Neutrophil (primary cell): ENCODE data around the gene NEU4.

ENCODE experiments used
- H3K27ac ChIP-seq: fragments of 200-600 bp; sonication (generic); 2 replicates; pipeline ENCODE4 v1.5.1; 2016; ENCODE audit warnings: mild to moderate bottlenecking, moderate library complexity
- H3K27me3 ChIP-seq: fragments of 200-600 bp; sonication (generic); 2 replicates; pipeline ENCODE4 v1.6.0; 2016; ENCODE audit warnings: mild to moderate bottlenecking
- H3K36me3 ChIP-seq: fragments of 200-600 bp; sonication (generic); 2 replicates; pipeline ENCODE4 v1.5.1; 2017
- H3K4me1 ChIP-seq, 2 experiments: fragments of 200-600 bp in 1 of 2; sonication (generic) in 1 of 2; 1 replicate in 1 of 2; 2 replicates in 1 of 2; pipeline versions ENCODE4 v1.5.1 to v1.6.1; 2013 to 2016; ENCODE audit warnings: low read depth in 1 of 2, low read length in 1 of 2, mild to moderate bottlenecking in 1 of 2, moderate library complexity in 1 of 2; ENCODE audit not compliant: control insufficient read depth in 1 of 2, insufficient read depth in 1 of 2
- H3K4me3 ChIP-seq, 2 experiments: fragments of 200-600 bp in 1 of 2; sonication (generic) in 1 of 2; 1 replicate in 1 of 2; 2 replicates in 1 of 2; pipeline ENCODE4 v1.5.1; 2013 to 2016; ENCODE audit warnings: low read depth in 1 of 2, low read length in 1 of 2, mild to moderate bottlenecking in 1 of 2, moderate library complexity in 1 of 2
- H3K9me3 ChIP-seq: fragments of 200-600 bp; sonication (generic); 2 replicates; pipeline ENCODE4 v1.5.1; 2016
- TF ChIP-seq, protein P1 (sequence below): fragments of 200-600 bp; sonication (generic); IDR thresholded peaks from 2 replicates; pipeline ENCODE4 v1.5.1; 2016; ENCODE audit warnings: antibody characterized with exemption

NEU4 gene

DNA sequence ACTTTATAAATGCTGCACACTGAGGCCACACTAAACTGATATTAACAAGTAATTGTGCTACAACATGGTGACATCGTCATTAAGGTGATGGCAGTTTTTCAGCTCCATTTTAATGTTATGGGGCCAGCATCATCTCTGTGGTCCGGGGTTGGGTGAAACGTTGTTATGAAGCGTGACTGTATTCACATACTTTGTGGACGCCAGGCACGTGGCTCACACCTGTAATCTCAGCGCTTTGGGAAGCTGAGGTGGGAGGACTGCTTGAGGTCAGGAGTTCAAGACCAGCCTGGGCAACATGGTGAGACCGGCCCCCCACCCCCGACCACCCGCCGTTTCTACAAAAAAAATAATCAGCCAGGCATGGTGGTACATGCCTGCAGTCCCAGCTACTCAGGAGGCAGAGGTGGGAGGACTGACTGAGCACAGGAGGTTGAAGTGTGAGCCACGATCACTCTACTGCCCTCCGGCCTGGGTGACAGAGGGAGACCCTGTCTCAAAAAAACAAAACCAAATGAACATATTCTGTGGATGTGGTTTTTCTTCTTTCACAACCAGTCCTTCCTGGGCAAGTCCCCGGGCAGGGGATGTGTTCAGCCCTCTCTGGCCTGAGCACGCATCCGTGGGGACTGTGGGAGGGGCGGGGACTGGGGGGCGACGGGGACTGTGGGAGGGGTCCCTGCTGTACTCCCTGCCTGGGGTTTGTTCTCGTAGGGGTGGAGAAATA lies 45.3 kb upstream of the NEU4 start:
- TF ChIP-seq, protein P1, sequence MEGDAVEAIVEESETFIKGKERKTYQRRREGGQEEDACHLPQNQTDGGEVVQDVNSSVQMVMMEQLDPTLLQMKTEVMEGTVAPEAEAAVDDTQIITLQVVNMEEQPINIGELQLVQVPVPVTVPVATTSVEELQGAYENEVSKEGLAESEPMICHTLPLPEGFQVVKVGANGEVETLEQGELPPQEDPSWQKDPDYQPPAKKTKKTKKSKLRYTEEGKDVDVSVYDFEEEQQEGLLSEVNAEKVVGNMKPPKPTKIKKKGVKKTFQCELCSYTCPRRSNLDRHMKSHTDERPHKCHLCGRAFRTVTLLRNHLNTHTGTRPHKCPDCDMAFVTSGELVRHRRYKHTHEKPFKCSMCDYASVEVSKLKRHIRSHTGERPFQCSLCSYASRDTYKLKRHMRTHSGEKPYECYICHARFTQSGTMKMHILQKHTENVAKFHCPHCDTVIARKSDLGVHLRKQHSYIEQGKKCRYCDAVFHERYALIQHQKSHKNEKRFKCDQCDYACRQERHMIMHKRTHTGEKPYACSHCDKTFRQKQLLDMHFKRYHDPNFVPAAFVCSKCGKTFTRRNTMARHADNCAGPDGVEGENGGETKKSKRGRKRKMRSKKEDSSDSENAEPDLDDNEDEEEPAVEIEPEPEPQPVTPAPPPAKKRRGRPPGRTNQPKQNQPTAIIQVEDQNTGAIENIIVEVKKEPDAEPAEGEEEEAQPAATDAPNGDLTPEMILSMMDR, result no peak
- Histone ChIP-seq H3K36me3 (peaks cover 12% of the 10 kb centered on the region), H3K27ac (peak overlapping the region; percentile 57), H3K27me3 (no peaks in the 10 kb centered on the region), H3K4me3 (peak overlapping the region in 1 of 2 experiments; percentile 17), H3K9me3 (no peaks in the 10 kb centered on the region), H3K4me1 (peaks cover 22 to 23% of the 10 kb centered on the region in 2 experiments)

DNA sequence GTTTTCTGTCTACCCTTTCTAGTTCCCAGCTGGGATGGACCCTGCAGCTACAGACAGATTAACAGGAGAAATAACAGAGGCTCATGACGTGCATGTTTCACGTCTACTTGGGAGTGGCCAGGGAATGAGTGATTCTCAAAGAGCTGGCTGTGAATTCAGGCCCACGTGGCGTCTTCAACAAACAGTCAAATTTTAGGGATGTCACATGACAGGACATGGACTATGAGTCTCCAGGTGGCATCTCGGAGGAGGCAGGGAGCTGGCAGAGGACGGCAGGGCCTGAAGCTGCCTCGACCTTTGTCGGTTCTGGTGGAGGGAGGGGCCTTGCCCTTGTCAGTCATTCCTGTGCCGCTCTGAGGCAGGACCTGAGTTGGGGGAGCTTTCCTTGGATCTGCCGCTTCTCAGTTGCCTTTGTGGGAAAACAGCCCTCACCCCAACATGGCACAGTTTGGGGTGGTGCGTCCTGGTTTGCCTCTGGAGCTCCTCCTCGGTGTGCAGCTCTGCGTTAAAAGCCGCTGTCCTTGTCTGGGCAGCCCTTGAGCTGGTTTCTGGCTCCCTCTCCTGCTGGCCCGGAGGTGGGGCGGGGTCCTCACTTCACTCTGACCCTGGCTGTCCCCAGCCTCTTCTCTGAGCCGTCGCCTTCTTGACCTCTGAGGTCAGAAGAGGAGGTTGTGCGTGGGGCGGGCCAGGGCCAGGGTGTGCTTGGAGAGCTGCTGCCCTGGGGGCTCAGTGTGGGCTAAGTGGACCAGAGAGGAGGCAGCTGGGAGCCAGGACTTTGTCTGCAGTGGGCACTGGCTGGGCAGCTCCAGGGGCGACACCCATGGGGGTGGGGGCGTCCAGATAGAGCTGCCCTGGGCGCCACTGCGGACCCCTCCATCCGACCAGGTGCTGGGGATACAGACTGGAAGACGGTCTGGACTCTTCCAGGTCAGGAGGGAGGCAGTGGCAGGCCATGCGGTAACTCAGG lies 44.4 kb upstream of the NEU4 start:
- Histone ChIP-seq H3K4me1 (peaks cover 22 to 23% of the 10 kb centered on the region in 2 experiments), H3K4me3 (peak overlapping the region in 1 of 2 experiments; percentile 17), H3K36me3 (peaks cover 7% of the 10 kb centered on the region), H3K27ac (peak overlapping the region; percentile 57), H3K9me3 (no peaks in the 10 kb centered on the region), H3K27me3 (no peaks in the 10 kb centered on the region)
- TF ChIP-seq, protein P1, result no peak

DNA sequence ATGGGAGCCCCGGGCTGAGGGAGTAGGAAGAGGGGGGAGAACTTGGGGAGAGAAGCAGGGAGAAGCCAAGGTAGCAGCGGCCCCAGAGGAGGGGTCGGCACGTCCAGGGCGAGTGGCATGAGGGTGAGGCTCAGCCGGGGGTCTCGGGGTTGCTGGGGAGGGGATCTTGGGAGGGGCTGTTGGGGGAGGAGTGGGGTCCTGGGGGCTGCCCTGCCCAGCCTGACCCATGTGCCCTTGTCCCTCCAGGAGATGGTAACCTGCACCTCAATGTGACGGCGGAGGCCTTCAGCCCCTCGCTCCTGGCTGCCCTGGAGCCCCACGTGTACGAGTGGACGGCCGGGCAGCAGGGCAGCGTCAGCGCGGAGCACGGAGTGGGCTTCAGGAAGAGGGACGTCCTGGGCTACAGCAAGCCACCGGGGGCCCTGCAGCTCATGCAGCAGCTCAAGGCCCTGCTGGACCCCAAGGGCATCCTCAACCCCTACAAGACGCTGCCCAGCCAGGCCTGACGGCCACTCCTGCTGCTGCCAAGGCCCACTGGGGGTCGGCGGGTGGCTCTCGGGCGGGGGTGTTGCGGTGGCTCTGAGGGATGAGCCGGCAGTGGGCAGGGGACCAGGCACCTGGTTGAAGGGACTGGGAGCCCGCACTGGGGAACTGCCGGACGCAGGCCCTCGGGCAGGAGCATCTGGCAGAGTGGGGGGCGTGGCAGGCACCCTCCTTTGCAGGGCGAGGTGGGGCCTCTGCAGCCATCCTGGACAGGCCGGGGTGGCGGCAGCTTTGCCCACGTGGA lies 41.3 kb upstream of the NEU4 start:
- H3K27ac ChIP-seq, result no peak overlapping the region
- no peaks in the 10 kb centered on the region for H3K9me3 ChIP-seq
- H3K36me3 ChIP-seq, result peaks cover 7% of the 10 kb centered on the region
- peaks cover 15% of the 10 kb centered on the region for H3K27me3 ChIP-seq
- H3K4me1 ChIP-seq, result peaks cover 22 to 31% of the 10 kb centered on the region in 2 experiments
- H3K4me3 ChIP-seq, result no peak overlapping the region
- TF ChIP-seq, protein P1, result no peak

DNA sequence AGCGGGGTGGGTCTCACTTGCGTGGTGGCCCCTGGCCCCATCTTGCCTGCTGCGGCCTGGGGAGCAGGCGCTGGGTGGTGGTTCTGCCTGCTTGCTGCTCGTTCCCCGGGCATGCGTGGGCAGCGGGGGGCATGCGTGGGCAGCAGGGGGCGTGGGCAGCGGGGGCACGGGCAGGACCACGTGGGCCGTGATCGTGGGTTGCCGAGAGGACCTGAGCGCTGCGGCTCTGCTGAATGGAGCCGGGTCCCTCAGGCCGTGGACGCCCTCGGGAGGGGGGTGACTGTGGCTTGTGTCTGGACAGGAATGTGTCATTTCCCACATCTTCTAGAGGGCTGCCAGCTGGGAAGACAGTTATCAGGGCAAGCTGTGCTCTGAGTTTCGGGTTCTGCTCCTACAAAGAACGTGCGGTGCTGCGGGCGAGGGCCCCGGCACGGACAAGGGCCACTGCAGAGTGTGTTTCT lies 40.7 kb upstream of the NEU4 start:
- Histone ChIP-seq H3K27me3 (peaks cover 20% of the 10 kb centered on the region), H3K36me3 (peaks cover 7% of the 10 kb centered on the region), H3K4me3 (no peak overlapping the region), H3K9me3 (no peaks in the 10 kb centered on the region), H3K4me1 (peaks cover 16 to 25% of the 10 kb centered on the region in 2 experiments), H3K27ac (no peak overlapping the region)
- TF ChIP-seq, protein P1, result no peak

DNA sequence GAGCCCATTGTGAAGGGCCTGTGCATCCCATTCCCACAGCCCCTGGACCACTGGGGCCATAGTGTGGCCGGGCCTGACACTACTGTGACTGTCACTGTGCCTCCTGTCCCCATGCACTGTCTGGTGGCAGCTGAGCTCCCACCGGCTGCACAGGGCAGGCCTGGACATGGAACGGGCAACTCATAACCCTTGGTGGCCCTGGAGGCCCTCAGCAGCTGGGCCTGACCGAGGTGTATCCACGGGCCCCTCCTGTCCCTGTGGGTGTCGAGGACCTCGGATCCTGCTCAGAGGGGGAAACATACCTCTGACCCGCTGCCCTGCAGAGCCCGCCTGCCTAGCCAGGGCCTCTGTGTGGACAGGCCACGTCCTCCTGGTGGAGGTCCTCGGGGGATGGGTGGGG lies 40.1 kb upstream of the NEU4 start:
- Histone ChIP-seq H3K27ac (no peak overlapping the region), H3K4me3 (no peak overlapping the region), H3K4me1 (peaks cover 11 to 19% of the 10 kb centered on the region in 2 experiments), H3K36me3 (peaks cover 7% of the 10 kb centered on the region), H3K9me3 (no peaks in the 10 kb centered on the region), H3K27me3 (peaks cover 24% of the 10 kb centered on the region)
- TF ChIP-seq, protein P1, result no peak
